Lower leg skin (tissue), 3 donors: ENCODE results near the gene NSD1.

Experiments used
- CTCF ChIP-seq, 3 donors: fragments of 450-650 bp; IDR thresholded peaks; one replicate each; pipeline ENCODE4 v1.5.1; 2016; ENCODE audit warnings: antibody characterized with exemption in 3 of 3, mild to moderate bottlenecking in 3 of 3, moderate library complexity in 2 of 3
- POLR2A ChIP-seq, 2 donors: fragments of 450-650 bp; IDR thresholded peaks; one replicate each; pipeline ENCODE4 v1.6.1; 2016 to 2017; ENCODE audit warnings: antibody characterized with exemption in 2 of 2, mild to moderate bottlenecking in 1 of 2, moderate library complexity in 1 of 2

- TF ChIP-seq CTCF (IDR thresholded peaks at IDR 0.05) (no peak), POLR2A (IDR thresholded peaks at IDR 0.05) (no peak)
Measured at GRCh38 chr5:177089825-177090641, 43.5 kb upstream of the NSD1 start.
